Neural progenitor cell (in vitro differentiated cells): ENCODE results near the gene TNFSF4. TPM values are rescaled to one million over a fixed set of nuclear protein-coding genes. Genes with fewer than 3 reads are reported as not detected.

Experiments
- DNase-seq: peaks from one replicate; pipeline ENCODE4 v3.0.0-alpha.2; 2016; ENCODE audit warnings: low spot score
- H2AFZ ChIP-seq: fragments of 200-600 bp; sonication (generic); replicated peaks from 2 replicates; pipeline ENCODE4 v1.6.1; 2016; ENCODE audit warnings: antibody characterized with exemption
- H3F3A ChIP-seq: fragments of 200-600 bp; sonication (generic); 2 replicates; pipeline ENCODE4 v1.6.1; 2016; ENCODE audit warnings: antibody characterized with exemption, low read depth
- H3K27ac ChIP-seq: fragments of 200-600 bp; sonication (generic); 2 replicates; pipeline ENCODE4 v1.5.1; 2016; ENCODE audit warnings: mild to moderate bottlenecking
- H3K27me3 ChIP-seq: fragments of 200-600 bp; sonication (generic); 2 replicates; pipeline ENCODE4 v1.6.1; 2016; ENCODE audit warnings: mild to moderate bottlenecking, moderate library complexity
- H3K36me3 ChIP-seq: fragments of 200-600 bp; sonication (generic); 2 replicates; pipeline ENCODE4 v1.5.1; 2016
- H3K4me1 ChIP-seq: fragments of 200-600 bp; sonication (generic); 2 replicates; pipeline ENCODE4 v1.6.1; 2016; ENCODE audit warnings: mixed run types
- H3K4me2 ChIP-seq: fragments of 200-600 bp; sonication (generic); 2 replicates; pipeline ENCODE4 v1.6.1; 2016
- H3K4me3 ChIP-seq: fragments of 200-600 bp; sonication (generic); 2 replicates; pipeline ENCODE4 v1.5.1; 2016
- H3K79me2 ChIP-seq: fragments of 200-600 bp; sonication (generic); 2 replicates; pipeline ENCODE4 v1.6.1; 2016; ENCODE audit warnings: low read depth
- H3K9ac ChIP-seq: fragments of 200-600 bp; sonication (generic); 2 replicates; pipeline ENCODE4 v1.6.1; 2016
- H3K9me3 ChIP-seq: fragments of 200-600 bp; sonication (generic); 2 replicates; pipeline ENCODE4 v1.5.1; 2016; ENCODE audit warnings: low read depth
- H4K20me1 ChIP-seq: fragments of 200-600 bp; sonication (generic); 2 replicates; pipeline ENCODE4 v1.6.1; 2016; ENCODE audit warnings: low read depth
- H3K27ac Mint-ChIP-seq: 3 replicates; pipeline ENCODE4 v1.8.0; 2021; ENCODE audit warnings: mixed read lengths
- H3K27me3 Mint-ChIP-seq: 2 replicates; pipeline ENCODE4 v1.8.0; 2022; ENCODE audit warnings: low read depth, mild to moderate bottlenecking, inconsistent platforms, moderate library complexity, mixed read lengths; ENCODE audit not compliant: insufficient read depth
- H3K36me3 Mint-ChIP-seq: 3 replicates; pipeline ENCODE4 v1.8.0; 2021; ENCODE audit warnings: mixed read lengths
- H3K4me1 Mint-ChIP-seq: 3 replicates; pipeline ENCODE4 v1.8.0; 2021; ENCODE audit warnings: mixed read lengths
- H3K4me3 Mint-ChIP-seq: 3 replicates; pipeline ENCODE4 v1.8.0; 2021; ENCODE audit warnings: mild to moderate bottlenecking, moderate library complexity, mixed read lengths
- H3K9me3 Mint-ChIP-seq: 3 replicates; pipeline ENCODE4 v1.8.0; 2020; ENCODE audit warnings: mixed read lengths
- EZH2 ChIP-seq: fragments of 200-600 bp; sonication (generic); IDR thresholded peaks from 2 replicates; pipeline ENCODE4 v1.6.1; 2017; ENCODE audit warnings: antibody characterized with exemption, mild to moderate bottlenecking, moderate library complexity
- EZH2phosphoT487 ChIP-seq: fragments of 200-600 bp; sonication (generic); IDR thresholded peaks from 2 replicates; pipeline ENCODE4 v1.6.1; 2017; ENCODE audit warnings: antibody characterized with exemption
- total RNA-seq: library from RNA; depleted of rRNA; stranded (reverse); fragments of >200 nt; gene quantifications from 2 replicates; pipeline ENCODE4 v1.2.3, GENCODE V29; 2015; ENCODE audit warnings: low replicate concordance
- TF ChIP-seq, protein P1 (sequence below): fragments of 200-600 bp; sonication (generic); IDR thresholded peaks from 2 replicates; pipeline ENCODE4 v1.5.1; 2017; ENCODE audit warnings: antibody characterized with exemption, mild to moderate bottlenecking

The TNFSF4 gene
- total RNA-seq, 1 donor from 2014 or later: 2.1 TPM

DNA sequence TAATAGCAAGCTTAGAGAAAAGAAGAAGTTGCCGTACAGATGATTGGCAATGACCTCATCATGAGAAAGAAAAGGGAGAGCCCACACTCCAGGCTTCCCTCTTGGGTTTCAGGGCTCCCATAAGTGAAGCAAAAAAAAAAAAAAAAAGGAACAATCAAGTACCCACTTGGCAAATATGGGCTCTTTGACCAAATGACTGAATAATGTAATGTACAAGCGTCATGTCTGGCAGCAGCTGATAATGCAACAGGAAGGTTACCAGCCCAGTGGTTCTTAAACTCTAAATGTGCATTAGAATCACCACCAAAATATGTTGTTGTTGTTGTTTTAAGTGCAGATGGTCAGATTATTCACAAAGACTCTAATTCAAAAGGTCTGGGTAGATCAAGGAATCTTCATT is 13.5 kb downstream of the TNFSF4 start:
- Histone ChIP-seq H3K9ac (no peak overlapping the region), H3K27ac (no peak overlapping the region), H2AFZ (no peak overlapping the region), H4K20me1 (no peaks in the 10 kb centered on the region), H3K27me3 (no peaks in the 10 kb centered on the region), H3K36me3 (no peaks in the 10 kb centered on the region), H3K4me2 (no peak overlapping the region), H3K9me3 (no peaks in the 10 kb centered on the region), H3F3A (no peaks in the 10 kb centered on the region), H3K4me1 (no peaks in the 10 kb centered on the region), H3K4me3 (no peak overlapping the region), H3K79me2 (no peaks in the 10 kb centered on the region)
- TF ChIP-seq, protein P1, sequence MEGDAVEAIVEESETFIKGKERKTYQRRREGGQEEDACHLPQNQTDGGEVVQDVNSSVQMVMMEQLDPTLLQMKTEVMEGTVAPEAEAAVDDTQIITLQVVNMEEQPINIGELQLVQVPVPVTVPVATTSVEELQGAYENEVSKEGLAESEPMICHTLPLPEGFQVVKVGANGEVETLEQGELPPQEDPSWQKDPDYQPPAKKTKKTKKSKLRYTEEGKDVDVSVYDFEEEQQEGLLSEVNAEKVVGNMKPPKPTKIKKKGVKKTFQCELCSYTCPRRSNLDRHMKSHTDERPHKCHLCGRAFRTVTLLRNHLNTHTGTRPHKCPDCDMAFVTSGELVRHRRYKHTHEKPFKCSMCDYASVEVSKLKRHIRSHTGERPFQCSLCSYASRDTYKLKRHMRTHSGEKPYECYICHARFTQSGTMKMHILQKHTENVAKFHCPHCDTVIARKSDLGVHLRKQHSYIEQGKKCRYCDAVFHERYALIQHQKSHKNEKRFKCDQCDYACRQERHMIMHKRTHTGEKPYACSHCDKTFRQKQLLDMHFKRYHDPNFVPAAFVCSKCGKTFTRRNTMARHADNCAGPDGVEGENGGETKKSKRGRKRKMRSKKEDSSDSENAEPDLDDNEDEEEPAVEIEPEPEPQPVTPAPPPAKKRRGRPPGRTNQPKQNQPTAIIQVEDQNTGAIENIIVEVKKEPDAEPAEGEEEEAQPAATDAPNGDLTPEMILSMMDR: no peak
- TF ChIP-seq EZH2 (no peak), EZH2phosphoT487 (no peak)
- H3K9me3 Mint-ChIP-seq: no peaks in the 10 kb centered on the region
- no peaks in the 10 kb centered on the region for H3K27me3 Mint-ChIP-seq
- DNase-seq: no peak
- H3K4me3 Mint-ChIP-seq: no peak overlapping the region
- H3K27ac Mint-ChIP-seq: no peak overlapping the region
- H3K4me1 Mint-ChIP-seq: no peaks in the 10 kb centered on the region
- no peaks in the 10 kb centered on the region for H3K36me3 Mint-ChIP-seq

DNA sequence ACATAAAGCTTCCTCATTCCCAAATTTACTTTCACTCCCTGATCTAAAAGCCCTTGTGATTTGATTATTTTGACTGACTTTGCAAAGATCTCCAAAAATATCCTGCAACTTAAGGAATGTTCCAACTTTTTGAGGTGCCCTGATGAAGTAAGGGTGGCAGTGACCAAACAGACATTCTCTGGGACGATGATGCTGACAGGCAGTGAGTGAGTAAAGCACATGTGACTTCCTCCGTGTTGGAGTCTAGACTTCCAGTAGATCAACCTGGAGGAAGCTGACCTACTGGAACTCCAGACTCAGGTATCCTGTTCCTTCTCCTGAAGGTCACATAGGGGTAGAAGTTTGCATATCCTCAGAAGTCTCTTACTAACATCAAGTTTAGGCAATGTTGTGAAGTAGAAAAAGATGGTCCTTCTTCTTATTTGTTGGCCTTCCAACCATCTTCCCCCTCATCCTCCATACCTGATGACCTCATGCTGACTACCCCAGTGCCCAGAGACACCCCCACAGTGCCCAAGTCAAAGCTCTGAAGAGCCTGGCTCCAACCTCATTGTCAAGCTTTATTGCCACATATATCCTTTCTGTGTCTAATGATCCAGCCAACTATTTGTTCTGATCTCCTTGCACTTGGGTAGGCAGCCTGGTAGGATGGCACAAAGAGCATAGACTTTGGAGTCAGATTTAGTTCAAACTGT is 16.0 kb downstream of the TNFSF4 start:
- no peak for DNase-seq
- no peaks in the 10 kb centered on the region for H3K27me3 Mint-ChIP-seq
- Histone ChIP-seq H3K79me2 (no peaks in the 10 kb centered on the region), H3K4me1 (no peaks in the 10 kb centered on the region), H3K27me3 (no peaks in the 10 kb centered on the region), H4K20me1 (no peaks in the 10 kb centered on the region), H3K9ac (no peak overlapping the region), H3K27ac (no peak overlapping the region), H3K36me3 (no peaks in the 10 kb centered on the region), H2AFZ (no peak overlapping the region), H3F3A (no peaks in the 10 kb centered on the region), H3K9me3 (no peaks in the 10 kb centered on the region), H3K4me2 (no peak overlapping the region), H3K4me3 (no peak overlapping the region)
- H3K4me3 Mint-ChIP-seq: no peak overlapping the region
- no peaks in the 10 kb centered on the region for H3K36me3 Mint-ChIP-seq
- no peaks in the 10 kb centered on the region for H3K4me1 Mint-ChIP-seq
- no peak overlapping the region for H3K27ac Mint-ChIP-seq
- H3K9me3 Mint-ChIP-seq: no peaks in the 10 kb centered on the region
- TF ChIP-seq EZH2: no peak
- TF ChIP-seq EZH2phosphoT487: no peak

DNA sequence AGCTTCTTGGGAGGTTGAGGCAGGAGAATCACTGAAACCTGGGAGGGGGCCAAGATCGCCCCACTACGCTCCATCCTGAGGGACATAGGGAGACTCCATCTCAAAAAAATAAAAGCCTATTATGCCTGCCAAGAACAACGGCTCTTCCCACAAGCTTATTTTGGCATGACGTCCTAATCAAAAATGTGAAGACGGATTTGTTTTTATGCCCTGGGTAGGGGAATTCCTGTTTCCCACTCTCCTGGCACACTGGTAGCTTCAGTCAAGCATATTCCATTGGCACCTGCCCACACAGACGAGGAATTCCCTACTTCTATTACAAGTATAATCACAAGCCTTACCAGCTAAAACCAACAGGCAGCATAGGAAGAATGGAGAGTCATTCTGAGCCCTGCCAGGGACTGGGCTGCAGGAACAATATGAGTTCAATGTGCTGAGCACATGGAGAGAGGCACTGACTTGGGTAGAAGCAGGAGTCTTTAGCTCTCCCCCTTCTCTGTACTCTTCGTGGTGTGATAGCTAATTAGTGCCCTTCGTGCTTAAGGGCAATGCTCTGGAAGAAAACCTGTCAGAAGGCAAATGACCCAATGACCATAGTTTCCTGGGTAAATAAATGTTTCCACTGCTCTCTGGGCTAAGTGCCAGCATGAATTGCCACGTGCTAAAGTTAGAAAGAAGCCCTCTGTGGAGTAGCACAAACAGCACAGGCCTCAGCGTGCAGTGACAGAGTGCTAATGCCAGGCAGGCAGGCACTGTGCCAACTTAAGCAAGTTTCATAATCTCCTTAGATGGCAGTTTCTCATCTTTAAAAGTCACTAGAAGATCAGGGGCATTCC is 16.8 kb downstream of the TNFSF4 start:
- Histone ChIP-seq H3K27me3 (no peaks in the 10 kb centered on the region), H3K4me3 (no peak overlapping the region), H4K20me1 (no peaks in the 10 kb centered on the region), H3K27ac (no peak overlapping the region), H3K36me3 (no peaks in the 10 kb centered on the region), H3K4me1 (no peaks in the 10 kb centered on the region), H3K79me2 (no peaks in the 10 kb centered on the region), H3K9me3 (no peaks in the 10 kb centered on the region), H3F3A (no peaks in the 10 kb centered on the region), H3K9ac (no peak overlapping the region), H2AFZ (no peak overlapping the region), H3K4me2 (no peak overlapping the region)
- H3K36me3 Mint-ChIP-seq: no peaks in the 10 kb centered on the region
- H3K27me3 Mint-ChIP-seq: no peaks in the 10 kb centered on the region
- no peak overlapping the region for H3K4me3 Mint-ChIP-seq
- TF ChIP-seq EZH2: no peak
- TF ChIP-seq, protein P1: no peak
- TF ChIP-seq EZH2phosphoT487: no peak
- H3K27ac Mint-ChIP-seq: no peak overlapping the region
- H3K4me1 Mint-ChIP-seq: no peaks in the 10 kb centered on the region
- no peak for DNase-seq
- no peaks in the 10 kb centered on the region for H3K9me3 Mint-ChIP-seq
